GM21367 (cell line): ENCODE results near the gene NTMT1.
"Not testable (repeated sequence)": the region's sequence is repeated elsewhere in the genome, so short reads cannot be mapped to it uniquely, and the experiment has no call there.

ENCODE experiments used
- ATAC-seq: cut with Tn5 transposase; IDR thresholded peaks from one replicate; pipeline ENCODE4 v1.9.1; 2021; ENCODE audit not compliant: unreplicated experiment

NTMT1 gene

GRCh38 chr9:129649726-129650679 is 24.0 kb downstream of the NTMT1 start:
- ATAC-seq = no peak

GRCh38 chr9:129650680-129651235 is 24.8 kb downstream of the NTMT1 start:
- no peak for ATAC-seq

DNA sequence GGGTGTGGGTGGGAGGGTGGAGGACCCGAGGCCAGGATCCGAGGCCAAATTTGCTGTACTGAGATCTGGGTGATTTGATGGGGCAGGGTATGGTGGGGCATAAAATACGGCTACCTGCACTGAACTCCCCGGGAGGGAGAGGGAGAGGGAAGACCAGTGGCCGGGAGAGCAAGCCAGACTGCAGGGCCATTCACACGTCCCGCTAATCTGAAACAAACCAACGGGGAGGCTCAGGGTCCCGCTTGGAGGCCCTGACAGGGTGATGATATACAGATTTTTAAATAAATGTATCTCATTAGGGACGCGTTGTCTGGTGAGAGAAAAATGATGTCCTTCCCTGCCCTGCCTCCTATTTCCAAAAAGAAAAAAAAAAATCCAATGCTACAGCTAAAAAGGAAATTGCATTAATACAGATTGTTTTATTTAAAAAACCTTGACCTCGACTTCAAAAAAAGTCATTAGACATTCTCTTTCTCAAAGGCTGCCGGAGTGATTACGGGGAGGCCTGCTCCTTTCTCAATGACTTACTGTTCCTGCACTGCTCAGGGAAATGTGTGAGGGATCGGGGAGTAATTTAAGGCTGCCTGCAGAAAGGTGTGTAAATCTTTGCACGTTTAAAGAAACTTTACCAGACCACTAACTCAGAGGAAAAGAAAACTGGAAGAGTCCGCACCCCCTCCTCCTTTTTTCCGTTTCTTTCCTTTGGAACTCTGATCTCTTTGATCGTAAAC is 28.0 kb downstream of the NTMT1 start:
- no peak for ATAC-seq

- ATAC-seq = no peak
Observed at GRCh38 chr9:129654554-129655040, 28.6 kb downstream of the NTMT1 start.

- no peak for ATAC-seq
Observed at GRCh38 chr9:129655154-129655553, 29.2 kb downstream of the NTMT1 start.

GRCh38 chr9:129655696-129656095 is 29.7 kb downstream of the NTMT1 start:
- no peak for ATAC-seq

DNA sequence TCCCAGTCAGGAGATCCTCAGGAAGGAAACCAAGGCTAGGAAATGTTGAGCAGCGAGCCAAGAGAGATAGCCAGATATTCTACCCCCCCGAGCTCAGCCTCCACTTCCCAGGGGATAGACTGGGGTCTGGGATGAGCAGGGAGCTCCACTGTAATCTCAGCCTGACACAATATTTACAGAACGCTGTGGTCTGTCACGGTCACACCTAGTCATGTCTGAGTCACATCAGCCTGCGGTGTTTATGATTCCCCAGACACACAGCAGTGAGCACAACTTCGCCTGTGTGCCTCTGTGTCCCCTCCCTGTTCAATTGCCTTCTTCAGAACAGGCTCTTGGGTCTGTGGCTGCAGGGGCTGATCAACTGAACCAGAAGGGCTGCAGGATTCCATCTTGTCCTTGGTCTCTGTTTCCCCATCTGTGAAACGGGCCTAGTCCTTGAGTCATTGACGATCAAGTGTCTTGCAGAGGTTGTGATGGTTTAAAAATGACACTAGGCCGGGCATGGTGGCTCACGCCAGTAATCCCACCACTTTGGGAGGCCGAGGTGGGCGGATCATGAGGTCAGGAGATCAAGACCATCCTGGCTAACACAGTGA is 30.9 kb downstream of the NTMT1 start:
- ATAC-seq = no peak

DNA sequence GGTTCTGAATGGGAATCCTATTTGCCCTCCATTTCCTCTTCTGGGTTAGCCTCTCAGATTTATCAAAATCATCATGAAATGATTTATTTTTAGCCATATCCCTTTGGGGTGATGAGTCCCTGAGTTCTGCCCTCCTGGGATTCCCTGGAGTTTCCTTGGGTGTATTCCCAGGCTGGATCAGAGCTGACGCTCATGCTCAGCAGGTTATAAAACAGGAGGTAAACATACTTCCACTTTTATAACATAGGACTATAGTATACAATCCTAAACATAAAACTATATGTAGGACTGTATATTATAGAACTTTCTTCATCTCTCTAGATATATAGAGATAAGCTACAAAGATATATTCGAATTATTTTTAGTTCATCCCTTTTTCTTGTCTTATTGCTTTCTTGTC is 35.1 kb downstream of the NTMT1 start:
- ATAC-seq = no peak

DNA sequence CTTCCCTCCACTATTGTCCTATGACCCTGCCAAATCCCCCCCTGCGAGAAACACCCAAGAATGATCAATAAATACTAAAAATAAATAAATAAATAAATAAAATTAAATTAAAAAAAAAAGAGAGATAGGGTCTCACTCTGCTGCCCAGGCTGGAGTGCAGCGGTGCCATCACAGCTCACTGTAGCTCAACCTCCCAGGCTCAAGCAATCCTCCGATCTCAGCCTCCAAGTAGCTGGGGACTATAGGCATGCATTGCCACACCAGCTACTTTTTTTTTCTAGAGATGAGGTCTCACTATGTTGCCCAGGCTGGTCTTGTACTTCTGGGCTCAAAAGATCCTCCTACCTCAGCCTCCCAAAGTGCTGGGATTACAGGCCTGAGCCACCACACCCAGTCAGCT is 36.3 kb downstream of the NTMT1 start:
- not testable (repeated sequence) for ATAC-seq

- ATAC-seq = no peak
Observed at GRCh38 chr9:129664746-129665388, 38.9 kb downstream of the NTMT1 start.

DNA sequence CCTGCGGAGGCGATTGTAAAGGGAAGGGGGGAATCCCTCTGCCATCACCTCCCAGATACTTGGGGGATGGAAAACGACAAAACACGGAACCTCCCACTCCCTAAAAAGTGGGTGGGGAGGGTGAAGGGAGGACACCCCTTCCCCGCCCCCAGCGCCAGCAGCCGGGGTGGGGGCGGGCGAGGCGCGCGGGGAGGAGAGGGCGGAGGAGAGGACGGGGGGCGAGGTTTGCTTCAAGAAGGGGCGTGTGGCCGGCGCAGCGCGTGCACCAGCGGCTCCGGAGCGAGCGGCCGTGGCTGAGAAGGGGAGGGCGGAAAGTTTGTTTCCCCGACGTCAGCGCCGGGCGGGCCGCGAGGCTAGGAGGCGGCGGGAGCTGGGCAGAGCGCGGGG is 39.4 kb downstream of the NTMT1 start, which contains the start of gene PRRX2:
Gene PRRX2 (plus strand): TSS at position 259 of the 387 bp plus-strand sequence. CDS start 221 bp downstream, outside the sequence.
- no peak for ATAC-seq

DNA sequence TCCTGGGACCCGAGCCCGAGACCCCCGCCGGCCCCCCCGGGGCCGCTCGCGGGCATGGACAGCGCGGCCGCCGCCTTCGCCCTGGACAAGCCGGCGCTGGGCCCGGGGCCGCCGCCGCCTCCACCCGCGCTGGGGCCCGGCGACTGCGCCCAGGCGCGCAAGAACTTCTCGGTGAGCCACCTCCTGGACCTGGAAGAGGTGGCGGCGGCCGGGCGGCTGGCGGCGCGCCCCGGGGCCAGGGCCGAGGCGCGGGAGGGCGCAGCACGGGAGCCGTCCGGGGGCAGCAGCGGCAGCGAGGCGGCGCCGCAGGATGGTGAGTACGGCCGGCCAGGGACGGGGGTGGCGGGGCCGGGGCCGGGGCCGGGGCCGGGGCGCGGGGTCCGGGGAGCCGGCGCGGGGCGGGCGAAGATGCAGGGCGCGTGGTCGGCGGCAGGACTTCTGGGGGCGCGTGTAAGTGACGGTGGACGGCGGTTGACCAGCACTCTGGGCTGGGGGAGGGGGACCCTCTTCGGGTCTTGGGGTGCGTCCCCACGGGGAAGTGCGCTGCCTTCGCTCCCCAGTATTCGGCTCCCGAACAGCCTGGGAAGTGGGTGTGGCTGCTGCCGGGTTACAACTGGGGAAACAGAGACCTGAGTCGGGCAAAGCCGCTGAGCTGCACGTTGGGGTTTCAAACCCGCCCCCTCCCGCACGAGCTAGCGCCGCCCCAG is 40.0 kb downstream of the NTMT1 start:
- ATAC-seq = no peak

DNA sequence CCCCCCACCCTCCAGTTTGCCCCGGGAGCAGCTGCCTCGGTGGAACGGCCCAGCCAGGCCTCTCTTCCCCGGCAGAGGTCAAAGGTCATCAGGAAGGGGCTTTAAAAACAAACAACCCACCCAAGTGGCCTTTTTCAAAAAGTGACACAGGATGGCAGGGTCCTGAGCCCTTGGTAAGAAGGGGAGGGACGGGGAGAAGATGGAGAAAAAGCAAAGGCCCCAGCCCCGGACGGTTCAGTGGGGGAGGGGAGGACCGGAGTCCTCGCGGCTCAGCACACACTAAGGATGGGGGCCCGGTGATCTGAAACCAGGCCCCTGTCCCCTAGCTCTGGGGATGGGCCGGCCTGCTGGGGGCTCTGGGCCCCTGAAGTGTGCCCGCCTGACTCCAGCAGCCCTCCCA is 40.6 kb downstream of the NTMT1 start:
- ATAC-seq = no peak

GRCh38 chr9:129667378-129667777 is 41.4 kb downstream of the NTMT1 start:
- no peak for ATAC-seq

DNA sequence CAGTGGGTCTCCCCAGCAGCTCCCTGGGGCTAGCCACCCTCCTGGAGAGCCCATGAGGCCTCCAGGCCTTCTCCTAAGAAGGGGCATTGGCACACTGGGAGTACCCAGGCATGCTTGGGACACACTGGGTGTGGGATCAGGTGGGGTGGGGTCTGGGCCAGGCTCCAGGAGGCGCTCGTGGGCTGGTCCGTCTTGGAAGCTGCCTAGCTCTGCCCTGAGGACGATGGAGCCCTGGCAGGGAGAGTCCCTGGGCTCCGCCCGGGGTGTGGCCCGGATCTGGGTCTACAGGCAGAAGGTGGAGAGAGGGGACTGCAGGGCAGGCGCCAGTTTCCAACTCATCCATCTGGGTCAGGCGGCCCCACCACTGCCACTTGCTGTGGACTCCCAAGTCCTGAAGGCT is 41.9 kb downstream of the NTMT1 start:
- no peak for ATAC-seq

DNA sequence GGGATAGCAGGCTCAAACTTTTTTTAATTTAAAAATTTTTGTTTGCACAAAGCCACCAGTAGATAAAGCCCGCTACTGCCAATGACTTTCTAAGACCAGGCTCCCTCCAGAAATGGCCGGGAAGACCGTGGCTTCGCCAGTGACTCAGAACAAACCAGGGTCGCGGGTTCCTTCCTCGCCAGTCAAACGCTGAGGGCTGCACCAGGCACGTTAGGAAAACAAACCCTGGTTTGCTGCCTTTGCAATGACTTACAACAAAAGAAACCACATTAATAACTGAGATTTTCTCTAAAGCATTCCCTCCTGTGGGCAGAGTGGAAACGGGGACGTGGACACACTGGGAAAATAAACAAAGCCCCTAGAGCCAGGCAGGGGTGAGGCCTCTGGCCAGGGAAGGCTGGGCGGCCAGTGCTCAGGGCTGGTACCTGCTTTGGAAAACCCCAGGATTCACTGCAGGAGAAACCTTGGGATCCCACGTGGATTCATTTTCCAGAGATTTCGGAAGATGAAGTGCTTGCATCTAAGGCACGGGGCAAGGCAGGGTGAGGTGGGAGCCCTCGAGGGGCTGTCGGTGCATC is 43.3 kb downstream of the NTMT1 start:
- ATAC-seq = no peak

DNA sequence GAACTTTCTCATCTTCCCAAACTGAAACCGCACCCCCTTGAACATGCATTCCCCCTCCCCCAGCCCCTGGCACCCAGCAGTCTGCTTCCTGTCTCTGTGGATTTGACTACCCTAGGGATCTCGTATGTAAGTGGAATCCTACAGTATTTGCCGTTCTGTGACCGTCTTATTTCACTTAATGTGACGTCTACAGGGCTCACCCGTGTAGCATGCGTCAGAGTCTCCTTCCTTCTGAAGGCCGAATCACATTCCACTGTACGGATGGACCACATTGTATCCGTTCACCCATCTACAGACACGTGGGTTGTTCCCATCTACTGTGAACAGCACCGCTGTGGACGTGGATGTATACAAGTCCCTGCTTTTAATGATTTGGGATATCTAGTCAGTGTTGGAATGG is 44.0 kb downstream of the NTMT1 start:
- ATAC-seq = no peak

DNA sequence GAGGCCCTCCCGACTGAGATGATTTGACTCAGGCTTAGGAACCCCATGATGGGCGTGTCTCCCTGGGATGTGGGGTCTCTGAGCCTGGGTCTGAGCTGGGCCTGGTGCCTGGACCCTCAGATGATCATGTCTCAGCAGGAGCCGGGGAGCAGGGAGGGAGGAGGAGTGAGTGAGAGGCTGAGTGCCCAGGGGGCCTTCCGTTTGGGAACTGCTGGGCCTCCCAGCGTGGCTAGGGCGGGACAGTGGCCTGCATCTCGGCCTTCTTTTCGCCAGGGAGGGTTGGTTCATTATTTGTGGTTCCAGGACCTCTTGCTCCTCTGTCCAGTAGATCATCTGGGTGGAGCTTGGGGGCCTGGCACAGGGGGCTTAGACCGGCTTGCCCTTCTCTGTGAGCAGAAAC is 45.1 kb downstream of the NTMT1 start:
- no peak for ATAC-seq

DNA sequence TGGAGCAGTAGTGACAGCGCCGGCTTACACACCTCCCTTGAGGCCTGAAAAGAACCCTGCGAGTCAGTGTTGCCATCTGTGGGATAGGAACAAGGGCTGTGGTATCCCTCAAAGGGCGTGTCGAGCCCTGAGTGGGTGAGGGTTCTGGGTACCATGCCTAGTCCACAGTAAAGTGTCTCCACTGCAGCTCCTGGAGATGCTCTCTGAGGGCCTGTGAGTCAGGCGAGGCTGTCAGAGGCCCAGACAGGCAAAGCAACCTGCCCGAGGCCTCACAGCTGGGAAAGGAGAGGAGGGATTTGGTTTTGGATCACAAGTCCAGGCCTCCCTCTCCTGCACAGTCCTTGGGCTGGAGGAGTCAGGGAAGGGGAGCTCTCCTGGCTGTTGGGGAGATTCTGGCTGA is 45.6 kb downstream of the NTMT1 start:
- ATAC-seq = no peak

GRCh38 chr9:129672702-129673101 is 46.7 kb downstream of the NTMT1 start:
- ATAC-seq = no peak
